ENCODE measurements around the gene PKD1L1. TPM values are rescaled to one million over a fixed set of nuclear protein-coding genes. Genes with fewer than 3 reads are reported as not detected.

The PKD1L1 gene
- total RNA-seq, 1 experiment from 2014 or later, result 0.17 TPM

- no TSS peak for BruUV-seq (replicated peaks)
Measured at GRCh38 chr7:47827871-47828270, 120.4 kb downstream of the PKD1L1 start.

More at GRCh38 chr7:47827871-47828270, 120.4 kb downstream of the PKD1L1 start:
- Histone ChIP-seq H2AFZ (ENCODE audit: low read depth, low read length, poor library complexity, severe bottlenecking) (no peak overlapping the region), H3K79me2 (ENCODE audit: insufficient read depth, low read length) (no peaks in the 10 kb centered on the region), H3K27ac (ENCODE audit: low read depth, low read length) (no peak overlapping the region), H3K4me3 (replicated peaks in 1 of 2; ENCODE audit: low read depth in 1 of 2, low read length in 2 of 2) (no peak overlapping the region), H3K9ac (ENCODE audit: low read length) (no peak overlapping the region), H3K4me1 (ENCODE audit: control insufficient read depth in 1 of 2, insufficient read depth in 2 of 2, low read length in 2 of 2) (no peaks in the 10 kb centered on the region), H3K4me2 (ENCODE audit: low read length) (no peak overlapping the region), H3K27me3 (ENCODE audit: insufficient read depth, low read length) (peaks cover 5% of the 10 kb centered on the region; the same call in 1 of the 2 replicates), H4K20me1 (ENCODE audit: insufficient read depth) (no peaks in the 10 kb centered on the region), H3K9me3 (ENCODE audit: control insufficient read depth in 1 of 2, insufficient read depth in 1 of 2, low read depth in 1 of 2, low read length in 2 of 2) (no peaks in the 10 kb centered on the region), H3K9me2 (ENCODE audit: insufficient read depth) (no peaks in the 10 kb centered on the region), H3K36me3 (ENCODE audit: control insufficient read depth in 1 of 2, insufficient read depth in 2 of 2, low read length in 2 of 2) (no peaks in the 10 kb centered on the region)
- intact Hi-C loops (cut with micrococcal nuclease), result no loop called here
- ChIA-PET POLR2A (no interaction called here), RAD21 (ENCODE audit: low non-redundant PET in 1 of 2, low total read pairs in 2 of 2, uncharacterized antibody in 2 of 2, unreplicated experiment in 2 of 2) (no interaction called here), CTCF (no interaction called here)
- no peak for ATAC-seq
- DNase-seq (ENCODE audit: low read depth, low spot score), result no peak
- no peak for TF ChIP-seq SP1 (IDR thresholded peaks at IDR 0.05; ENCODE audit: low read depth)
- TF ChIP-seq TCF7L2 (IDR thresholded peaks at IDR 0.05; ENCODE audit: borderline replicate concordance, extremely low read depth, insufficient read depth, insufficient read length), result no peak
- no peak for TF ChIP-seq MAX (IDR thresholded peaks at IDR 0.05)
- TF ChIP-seq EGR1 (IDR thresholded peaks at IDR 0.05; ENCODE audit: low read depth), result no peak
- TF ChIP-seq ATF3 (IDR thresholded peaks at IDR 0.05), result no peak
- TF ChIP-seq RAD21 (IDR thresholded peaks at IDR 0.05; ENCODE audit: low read depth), result no peak
- no peak for TF ChIP-seq FOSL1 (IDR thresholded peaks at IDR 0.05; ENCODE audit: low read depth)
- TF ChIP-seq SIN3A (IDR thresholded peaks at IDR 0.05; ENCODE audit: low read depth), result no peak
- TF ChIP-seq CEBPB (IDR thresholded peaks at IDR 0.05; ENCODE audit: low read depth), result no peak
- TF ChIP-seq REST (IDR thresholded peaks at IDR 0.05; ENCODE audit: low read depth), result no peak
- TF ChIP-seq ZNF274 (IDR thresholded peaks at IDR 0.05; ENCODE audit: low read depth, low read length), result no peak
- no peak for TF ChIP-seq ZBTB33 (IDR thresholded peaks at IDR 0.05; ENCODE audit: extremely low read depth, insufficient replicate concordance, low read length)

Measured in HCT116 (cell line).